ENCODE measurements around the gene SPDEF. TPM values are rescaled to one million over a fixed set of nuclear protein-coding genes. Genes with fewer than 3 reads are reported as not detected.

SPDEF gene
- total and polyA plus RNA-seq, 11 donors = 0.12 to 0.46 (median 0.23) TPM; not detected in 2

DNA sequence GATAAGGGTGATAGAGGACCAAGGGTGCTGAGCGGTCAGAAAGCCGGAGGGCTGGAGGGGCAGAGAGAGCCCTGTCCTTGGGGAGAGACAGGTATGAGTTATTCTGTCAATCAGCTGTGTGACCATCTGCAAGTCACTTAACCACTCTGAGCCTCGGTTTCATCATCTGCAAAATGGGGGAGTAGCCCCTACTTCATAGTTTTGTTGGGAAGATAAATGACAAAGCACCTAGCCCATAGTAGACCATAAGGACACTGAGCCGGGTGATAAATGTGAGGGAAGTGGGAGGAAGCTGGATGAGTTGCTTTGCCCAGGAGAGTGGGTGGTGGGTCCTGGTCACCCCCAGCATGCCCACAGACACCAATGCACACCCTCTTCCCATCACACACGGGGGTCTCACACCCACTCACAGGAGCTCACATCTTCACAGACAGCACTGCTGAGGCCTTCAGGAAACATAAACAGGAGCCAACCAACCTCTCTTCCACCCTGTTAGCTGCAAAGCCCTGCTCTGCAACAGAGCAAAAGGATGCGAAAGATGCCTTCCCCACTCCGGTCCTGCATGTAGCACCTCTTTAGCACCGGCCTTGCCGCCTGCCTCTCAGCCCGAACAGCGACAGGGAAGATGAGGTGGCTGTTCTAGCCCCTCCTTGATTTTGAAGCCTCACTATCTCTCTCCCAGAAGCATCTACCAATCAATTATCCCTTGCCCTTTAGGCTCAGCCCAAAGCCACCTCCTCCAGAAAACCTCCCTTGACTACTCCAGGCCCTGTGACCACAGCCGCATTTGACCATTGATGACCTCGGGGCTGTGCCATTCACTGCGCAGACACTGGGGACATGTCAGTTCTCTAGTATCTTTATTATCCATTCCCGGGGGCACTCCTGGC is 18.9 kb downstream of the SPDEF start:
- TF ChIP-seq CTCF (IDR thresholded peaks at IDR 0.05) = no peak
- TF ChIP-seq POLR2A (IDR thresholded peaks at IDR 0.05) = no peak
- DNase-seq (no peak), ATAC-seq (no peak)
- Histone ChIP-seq H3K4me1 (peaks cover 0 to 5% (median 0%) of the 10 kb centered on the region in 12 donors), H3K27me3 (no peaks in the 10 kb centered on the region), H3K36me3 (no peaks in the 10 kb centered on the region), H3K9me3 (no peaks in the 10 kb centered on the region), H3K4me3 (no peak overlapping the region), H3K27ac (no peak overlapping the region)
- intact Hi-C loops (cut with DNase I) = no loop called here
- WGBS, 4 donors = 88 to 92% (median 90%) methylated on average over 15 of the region's 15 CpGs

- WGBS, 4 donors = 39 to 89% (median 66%) methylated on average over 2 to 3 of the region's 3 CpGs
- Histone ChIP-seq H3K9me3 (no peaks in the 10 kb centered on the region), H3K4me1 (peaks cover 0 to 5% (median 0%) of the 10 kb centered on the region in 12 donors), H3K4me3 (no peak overlapping the region), H3K27ac (no peak overlapping the region), H3K36me3 (no peaks in the 10 kb centered on the region), H3K27me3 (no peaks in the 10 kb centered on the region)
- intact Hi-C loops (cut with DNase I) = no loop called here
- no peak for TF ChIP-seq CTCF (IDR thresholded peaks at IDR 0.05)
- no peak for TF ChIP-seq POLR2A (IDR thresholded peaks at IDR 0.05)
- ATAC-seq (no peak), DNase-seq (no peak)
Observed at GRCh38 chr6:34536251-34536958, 19.7 kb downstream of the SPDEF start.

GRCh38 chr6:34535646-34536045 is 20.5 kb downstream of the SPDEF start:
- no peaks in the 10 kb centered on the region for H3K36me3 ChIP-seq
- no peak for ATAC-seq
- H3K27ac ChIP-seq = no peak overlapping the region
- no peaks in the 10 kb centered on the region for H3K9me3 ChIP-seq
- intact Hi-C loops (cut with DNase I) = no loop called here
- no peaks in the 10 kb centered on the region for H3K27me3 ChIP-seq
- 88 to 91% (median 88%) methylated on average over 7 to 11 of the region's 11 CpGs for WGBS, 4 donors
- peaks cover 0 to 5% (median 0%) of the 10 kb centered on the region in 12 donors for H3K4me1 ChIP-seq
- no peak for DNase-seq
- TF ChIP-seq CTCF (IDR thresholded peaks at IDR 0.05) (no peak), POLR2A (IDR thresholded peaks at IDR 0.05) (no peak)
- H3K4me3 ChIP-seq = no peak overlapping the region

GRCh38 chr6:34535199-34535598 is 20.9 kb downstream of the SPDEF start:
- Histone ChIP-seq H3K9me3 (no peaks in the 10 kb centered on the region), H3K4me1 (peaks cover 0 to 5% (median 0%) of the 10 kb centered on the region in 12 donors), H3K36me3 (no peaks in the 10 kb centered on the region), H3K27ac (no peak overlapping the region), H3K27me3 (no peaks in the 10 kb centered on the region), H3K4me3 (no peak overlapping the region)
- WGBS, 4 donors = 91 to 96% (median 94%) methylated on average over 5 to 6 of the region's 6 CpGs
- TF ChIP-seq CTCF (IDR thresholded peaks at IDR 0.05) = no peak
- no peak for TF ChIP-seq POLR2A (IDR thresholded peaks at IDR 0.05)
- ATAC-seq (no peak), DNase-seq (no peak)
- intact Hi-C loops (cut with DNase I) = no loop called here

Data from heart left ventricle (tissue), 16 donors.